RCC 7860 (cell line): ENCODE measurements around the gene HOXC13.

ENCODE experiments used
- DNase-seq: peaks from one replicate; pipeline ENCODE4 v3.0.0-alpha.2; 2015; ENCODE audit warnings: low spot score
- FAIRE-seq: peaks from 2 replicates; lab custom pipeline; 2012; peaks lifted over from hg19 to GRCh38; lab: Jason Lieb, UNC

Gene HOXC13

DNA sequence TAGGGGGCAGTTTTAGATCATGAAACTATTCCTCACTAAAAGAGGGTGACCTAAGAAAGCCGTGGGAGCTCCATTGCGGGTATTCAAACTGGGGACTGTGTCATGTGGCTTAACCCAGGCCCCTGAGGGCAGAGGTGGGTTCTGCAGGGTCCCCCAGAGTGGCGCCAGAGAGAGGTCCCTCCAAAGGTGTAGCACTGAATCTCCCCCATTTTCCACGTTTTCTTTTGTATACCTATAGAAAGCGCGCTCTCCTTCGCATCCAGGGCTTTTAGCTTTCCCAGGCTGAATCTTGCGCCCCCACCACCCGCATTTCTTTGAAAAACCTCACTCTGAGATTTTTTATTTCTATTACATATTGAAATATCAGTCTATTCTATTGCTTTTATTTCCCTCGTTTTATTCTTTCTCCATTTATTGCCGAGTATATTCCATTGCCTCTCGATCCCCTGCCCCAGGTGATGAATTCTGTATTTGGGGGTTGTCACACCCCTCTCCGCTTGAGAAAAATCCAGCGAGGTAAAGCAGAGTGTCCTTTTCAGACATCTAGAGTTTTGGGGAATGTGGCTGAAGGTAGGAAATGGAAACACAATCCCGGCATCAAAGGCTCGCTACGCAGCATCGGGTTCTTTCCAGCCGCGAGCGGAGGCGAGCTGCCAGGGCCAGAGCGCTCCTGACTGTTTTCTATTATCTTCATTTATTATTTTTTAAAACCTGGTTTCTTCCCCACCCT, 870 bp upstream of the HOXC13 start:
- FAIRE-seq (no peak), DNase-seq (no peak)

DNA sequence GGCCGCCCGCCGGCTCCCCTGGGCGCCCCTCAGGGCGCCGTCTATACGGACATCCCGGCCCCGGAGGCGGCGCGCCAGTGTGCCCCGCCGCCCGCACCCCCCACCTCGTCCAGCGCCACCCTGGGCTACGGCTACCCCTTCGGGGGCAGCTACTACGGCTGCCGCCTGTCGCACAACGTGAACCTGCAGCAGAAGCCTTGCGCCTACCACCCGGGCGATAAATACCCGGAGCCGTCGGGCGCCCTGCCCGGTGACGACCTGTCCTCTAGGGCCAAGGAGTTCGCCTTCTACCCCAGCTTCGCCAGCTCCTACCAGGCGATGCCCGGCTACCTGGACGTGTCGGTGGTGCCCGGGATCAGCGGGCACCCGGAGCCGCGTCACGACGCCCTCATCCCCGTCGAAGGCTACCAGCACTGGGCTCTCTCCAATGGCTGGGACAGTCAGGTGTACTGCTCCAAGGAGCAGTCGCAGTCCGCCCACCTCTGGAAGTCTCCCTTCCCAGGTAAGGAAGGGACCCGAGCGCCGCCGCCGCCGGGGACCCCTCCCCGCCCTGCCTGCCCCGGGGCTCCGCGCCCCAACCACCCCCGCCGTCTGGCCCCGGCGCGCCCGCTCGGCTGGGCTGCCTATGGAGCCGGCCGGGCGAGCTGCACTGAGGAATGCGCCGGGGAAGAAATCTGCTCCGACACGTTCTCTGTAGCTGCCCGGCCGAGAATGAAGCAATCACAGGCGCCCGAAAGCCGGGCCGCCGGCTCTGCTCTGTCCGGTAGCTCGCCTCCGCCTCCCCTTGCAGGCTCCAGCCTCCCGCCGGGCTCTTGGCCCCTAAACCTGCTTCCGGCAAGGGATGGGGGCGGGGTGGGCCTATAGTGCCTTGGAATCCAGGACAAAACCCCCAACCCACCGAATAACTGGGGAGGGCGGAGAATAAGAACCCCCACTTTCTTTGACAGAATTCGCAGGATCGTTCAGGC, 794 bp downstream of the HOXC13 start:
- DNase-seq, result no peak
- FAIRE-seq, result no peak

DNA sequence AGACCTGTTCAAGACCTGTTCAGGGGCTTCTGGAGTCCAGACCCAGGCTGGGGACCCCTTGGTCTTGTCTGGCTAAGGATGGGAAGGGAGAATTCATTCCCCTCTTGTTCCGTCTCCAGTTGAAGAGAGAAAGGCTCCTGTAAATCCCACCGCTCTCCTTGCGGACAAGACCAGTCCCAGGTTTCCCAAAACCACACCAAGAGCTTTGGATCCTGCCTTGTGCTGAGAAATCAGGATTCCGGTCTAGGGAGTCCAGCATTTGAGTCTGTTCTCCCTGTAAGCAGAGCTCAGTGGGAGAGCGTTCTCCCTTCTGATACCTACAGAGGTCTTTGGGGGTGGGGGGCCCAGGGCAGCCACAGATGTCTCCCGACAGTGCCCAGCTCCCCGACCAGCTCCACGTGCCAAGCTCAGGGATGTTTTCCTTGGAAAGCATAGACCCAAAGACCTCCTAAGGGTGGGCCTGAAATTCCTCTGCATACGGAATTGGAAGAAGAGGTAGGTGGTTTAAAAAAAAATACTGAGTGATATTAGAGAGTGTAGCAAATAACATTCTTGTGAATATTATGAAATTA, 1.9 kb downstream of the HOXC13 start:
- DNase-seq (no peak), FAIRE-seq (no peak)

DNA sequence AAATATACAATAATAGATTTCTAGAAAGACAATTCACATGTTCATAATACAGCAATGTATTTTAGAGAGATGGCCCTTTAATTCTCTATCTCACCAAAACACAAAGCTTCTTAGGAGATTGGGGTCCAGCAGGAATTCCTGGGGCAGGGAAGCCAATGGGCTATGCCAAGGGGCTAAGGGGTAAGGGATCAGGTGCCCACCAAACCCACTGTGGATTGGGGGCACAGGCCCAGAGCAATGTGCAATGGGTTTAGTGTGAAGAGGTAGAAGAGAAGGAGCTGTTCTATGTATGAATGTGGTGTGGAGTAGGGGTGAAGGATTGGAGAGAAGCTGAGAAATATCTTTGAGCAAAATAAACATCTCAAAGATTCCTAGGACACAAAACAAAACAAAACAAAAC, 2.6 kb downstream of the HOXC13 start:
- FAIRE-seq (no peak), DNase-seq (no peak)

DNA sequence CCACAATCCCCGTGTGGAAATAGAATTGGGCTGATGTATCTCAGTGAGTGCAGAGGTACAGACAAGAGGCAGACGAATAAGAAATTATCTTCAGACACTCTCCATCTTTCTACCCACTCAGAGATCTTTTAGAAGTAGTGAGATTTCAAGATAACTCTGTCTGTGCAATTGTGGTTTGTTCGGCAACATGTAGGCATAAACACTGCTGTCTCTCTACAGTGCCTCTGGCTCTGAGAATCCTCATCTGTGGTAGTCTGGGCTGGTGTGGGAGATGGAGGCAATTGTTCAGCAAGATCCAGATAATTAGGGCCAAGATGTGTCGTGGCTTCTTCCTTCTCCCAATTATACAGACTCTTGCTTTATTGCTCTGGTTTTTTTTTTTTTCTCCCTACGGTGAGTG, 3.1 kb downstream of the HOXC13 start:
- no peak for FAIRE-seq
- DNase-seq, result no peak

DNA sequence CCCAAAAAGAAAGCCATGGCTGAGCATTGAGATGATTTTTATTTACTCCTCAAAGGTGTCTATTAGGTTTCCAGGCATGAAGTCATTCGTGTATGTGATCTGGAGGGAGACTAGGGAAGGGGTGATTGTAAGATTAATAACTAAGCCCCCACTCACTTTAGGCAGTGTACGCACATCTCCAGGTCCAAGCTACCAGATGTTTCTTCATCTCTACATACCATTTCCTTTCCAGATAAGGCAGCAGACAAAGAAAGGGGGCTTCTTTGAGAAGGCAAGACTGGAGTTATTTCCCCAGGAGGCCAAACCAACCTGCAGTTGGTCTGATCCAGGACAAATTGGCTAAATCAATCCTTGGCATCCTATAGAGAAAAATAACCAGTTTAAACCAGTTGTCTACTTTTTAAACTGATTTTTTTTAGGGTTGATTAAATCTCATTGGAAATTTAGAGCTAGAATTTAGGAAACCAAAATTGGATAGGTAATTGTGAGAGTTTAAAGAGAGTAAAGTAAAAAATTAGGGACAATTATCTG, 3.9 kb downstream of the HOXC13 start:
- DNase-seq (no peak), FAIRE-seq (no peak)

DNA sequence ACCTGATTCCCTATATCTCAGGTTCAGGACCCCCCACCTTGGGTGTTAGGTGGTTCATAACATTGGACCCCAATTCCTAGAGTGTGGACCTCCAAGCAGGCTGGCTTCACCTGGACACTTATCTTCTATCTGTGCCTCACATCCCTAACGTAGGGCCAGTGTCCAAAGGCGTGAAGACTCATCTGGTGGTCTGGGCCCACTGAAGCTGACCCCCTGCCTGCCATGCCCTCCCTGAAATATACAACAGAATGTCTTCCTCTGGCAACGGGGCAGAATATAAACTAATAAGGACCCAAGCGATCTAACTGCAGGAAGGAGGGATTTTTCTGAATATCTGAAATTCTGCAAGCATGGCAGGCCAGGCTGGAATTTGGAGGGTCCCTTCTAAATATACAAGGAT, 5.6 kb downstream of the HOXC13 start:
- DNase-seq (no peak), FAIRE-seq (no peak)

DNA sequence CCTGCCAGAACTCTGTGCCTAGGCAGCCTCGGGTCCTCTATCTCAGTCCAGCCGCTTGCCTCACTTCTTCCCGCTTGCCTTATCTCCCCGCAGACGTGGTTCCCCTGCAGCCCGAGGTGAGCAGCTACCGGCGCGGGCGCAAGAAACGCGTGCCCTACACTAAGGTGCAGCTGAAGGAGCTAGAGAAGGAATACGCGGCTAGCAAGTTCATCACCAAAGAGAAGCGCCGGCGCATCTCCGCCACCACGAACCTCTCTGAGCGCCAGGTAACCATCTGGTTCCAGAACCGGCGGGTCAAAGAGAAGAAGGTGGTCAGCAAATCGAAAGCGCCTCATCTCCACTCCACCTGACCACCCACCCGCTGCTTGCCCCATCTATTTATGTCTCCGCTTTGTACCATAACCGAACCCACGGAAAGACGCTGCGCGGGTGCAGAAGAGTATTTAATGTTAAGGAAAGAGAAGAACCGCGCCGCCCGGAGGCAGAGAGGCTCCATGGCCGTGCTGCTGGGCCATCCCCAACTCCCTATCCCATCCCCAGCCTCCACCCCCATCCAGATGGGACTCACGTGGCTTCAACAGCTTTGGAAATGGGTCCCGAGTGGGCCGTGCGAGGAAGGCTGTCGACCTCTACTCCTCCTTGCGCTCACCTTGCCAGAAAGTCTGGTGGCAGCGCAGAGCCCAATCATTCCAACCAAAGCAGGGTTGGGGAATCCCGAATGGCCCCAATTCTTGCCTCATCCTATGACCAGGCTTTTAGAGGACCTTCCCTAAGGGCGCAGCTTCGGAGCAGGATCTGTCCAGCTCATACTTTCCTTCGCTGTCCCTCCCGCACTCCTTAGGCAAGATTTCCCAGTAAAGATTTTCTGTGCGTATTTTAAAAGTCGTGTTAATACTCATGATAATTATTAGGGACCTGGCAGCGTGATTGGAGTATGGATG, 6.5 kb downstream of the HOXC13 start:
- no peak for DNase-seq
- FAIRE-seq, result no peak

DNA sequence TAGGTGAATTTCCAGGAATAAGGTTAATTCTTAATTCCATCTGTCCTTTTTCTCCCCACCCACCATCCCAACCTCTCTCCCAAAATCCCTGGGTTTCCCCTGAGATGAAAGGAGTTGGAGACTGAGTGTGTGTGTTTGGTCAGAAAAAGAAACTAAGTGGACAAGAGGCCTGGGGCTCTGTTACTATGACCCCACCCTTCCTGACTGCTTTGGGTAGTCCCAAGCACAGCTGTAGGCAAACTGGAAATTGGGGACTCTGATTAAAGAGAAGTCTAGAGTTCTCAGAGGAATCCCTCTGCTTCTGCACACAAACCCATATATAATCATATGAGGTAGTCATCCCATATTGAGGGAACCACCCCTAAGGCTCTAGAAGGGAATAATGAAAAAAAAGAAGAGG, 9.1 kb downstream of the HOXC13 start:
- no peak for DNase-seq
- FAIRE-seq, result no peak

DNA sequence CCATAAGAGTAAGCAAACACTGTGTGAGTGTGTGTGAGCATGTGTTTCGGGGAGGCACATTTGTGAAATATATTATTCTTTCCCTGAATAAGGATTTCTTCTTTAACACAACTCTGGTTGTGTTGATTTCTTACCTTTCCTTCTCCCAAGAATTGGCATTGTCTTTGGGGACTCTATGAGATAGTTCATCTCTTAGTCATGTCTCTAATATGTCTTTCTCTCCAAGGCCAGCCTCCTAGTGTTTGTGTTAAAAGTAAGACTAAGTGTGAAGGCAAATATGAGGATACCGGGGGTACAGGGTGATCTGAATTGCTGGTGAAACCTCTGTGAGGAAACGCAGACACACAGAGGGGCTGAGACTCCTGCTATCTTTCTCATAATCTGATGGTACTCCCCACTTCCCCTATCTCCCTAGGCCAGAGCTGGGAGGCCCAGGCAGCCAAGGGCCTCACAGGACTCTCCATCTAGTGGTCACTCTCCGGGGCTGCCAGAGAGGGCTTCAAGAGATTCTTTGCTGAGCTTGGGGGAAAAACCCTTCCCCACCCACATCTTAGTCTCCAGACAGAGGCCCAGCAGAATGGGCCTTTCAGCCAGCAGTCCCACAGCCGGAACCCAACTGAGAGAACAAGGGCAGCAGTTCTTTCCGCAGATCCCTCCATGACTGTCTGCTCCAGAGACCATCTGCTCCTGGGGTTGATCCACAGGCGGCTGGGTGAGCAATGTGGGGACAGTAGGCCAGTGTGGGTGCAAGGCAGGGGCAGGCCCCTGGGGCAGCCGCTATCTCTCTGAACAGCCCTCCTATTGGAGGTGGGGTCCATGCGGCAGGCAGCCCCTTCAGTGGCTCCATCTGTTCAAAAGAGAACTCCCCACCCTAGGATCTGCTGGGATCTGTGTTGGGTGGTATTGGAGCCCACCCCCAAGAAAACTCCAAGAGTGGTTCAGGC, 10.3 kb downstream of the HOXC13 start:
- FAIRE-seq (no peak), DNase-seq (no peak)

DNA sequence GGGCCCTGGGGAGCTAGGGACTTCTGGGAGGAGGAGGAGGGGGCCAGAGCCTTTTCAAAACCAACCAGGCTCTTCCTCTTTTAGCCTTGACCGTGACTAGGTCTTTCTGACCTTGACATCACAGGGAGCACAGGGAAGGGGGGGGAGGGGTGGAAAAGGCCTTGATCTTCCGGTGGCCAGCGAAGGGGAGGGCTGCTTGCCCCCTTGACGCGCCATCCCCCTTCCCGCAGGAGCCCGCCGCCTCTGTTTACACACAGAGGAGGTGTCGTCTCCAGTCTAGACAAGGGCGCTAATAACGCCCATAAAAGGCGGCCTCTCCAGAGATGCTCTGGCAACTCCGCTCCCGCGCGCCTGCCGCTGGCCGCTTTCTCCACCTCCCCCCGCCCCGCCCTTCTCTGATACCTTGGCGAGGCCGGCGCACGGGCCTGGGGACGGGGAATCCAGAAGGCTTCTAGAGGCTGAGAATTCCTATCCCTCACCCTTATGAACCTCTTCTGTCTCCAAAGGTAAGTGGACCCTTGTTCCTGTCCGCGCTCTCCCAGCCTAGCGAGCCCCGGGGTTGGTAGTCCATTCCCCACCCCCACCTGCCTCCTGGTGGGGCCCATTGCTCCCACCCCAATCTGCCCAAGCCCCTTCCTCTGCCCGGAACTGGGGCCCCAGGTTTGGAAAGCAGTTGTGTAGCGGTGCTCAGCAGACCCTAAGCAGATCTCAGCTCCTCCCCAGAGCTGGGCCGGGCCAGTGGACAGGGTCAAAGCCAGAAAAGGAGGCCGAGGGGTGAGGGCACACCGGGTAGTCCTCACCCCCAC, 11.2 kb downstream of the HOXC13 start:
- no peak for FAIRE-seq
- DNase-seq, result no peak

DNA sequence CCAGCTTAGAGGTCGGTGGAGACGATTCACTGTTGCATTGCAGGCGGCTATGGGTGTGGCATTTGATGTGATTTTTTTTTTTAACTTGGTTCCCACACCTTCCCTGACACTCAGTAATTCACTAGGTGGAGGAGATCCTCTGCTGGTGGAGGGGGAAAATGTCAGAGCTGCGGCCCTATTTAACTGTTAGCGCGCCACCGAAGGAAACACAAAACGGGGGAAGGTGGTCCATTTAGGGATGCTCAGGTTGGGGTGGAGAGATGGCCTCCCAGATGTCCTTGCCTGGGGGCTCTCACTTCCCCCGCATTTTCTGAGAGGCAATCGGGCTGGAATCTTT, 11.8 kb downstream of the HOXC13 start:
- DNase-seq (no peak), FAIRE-seq (no peak)

DNA sequence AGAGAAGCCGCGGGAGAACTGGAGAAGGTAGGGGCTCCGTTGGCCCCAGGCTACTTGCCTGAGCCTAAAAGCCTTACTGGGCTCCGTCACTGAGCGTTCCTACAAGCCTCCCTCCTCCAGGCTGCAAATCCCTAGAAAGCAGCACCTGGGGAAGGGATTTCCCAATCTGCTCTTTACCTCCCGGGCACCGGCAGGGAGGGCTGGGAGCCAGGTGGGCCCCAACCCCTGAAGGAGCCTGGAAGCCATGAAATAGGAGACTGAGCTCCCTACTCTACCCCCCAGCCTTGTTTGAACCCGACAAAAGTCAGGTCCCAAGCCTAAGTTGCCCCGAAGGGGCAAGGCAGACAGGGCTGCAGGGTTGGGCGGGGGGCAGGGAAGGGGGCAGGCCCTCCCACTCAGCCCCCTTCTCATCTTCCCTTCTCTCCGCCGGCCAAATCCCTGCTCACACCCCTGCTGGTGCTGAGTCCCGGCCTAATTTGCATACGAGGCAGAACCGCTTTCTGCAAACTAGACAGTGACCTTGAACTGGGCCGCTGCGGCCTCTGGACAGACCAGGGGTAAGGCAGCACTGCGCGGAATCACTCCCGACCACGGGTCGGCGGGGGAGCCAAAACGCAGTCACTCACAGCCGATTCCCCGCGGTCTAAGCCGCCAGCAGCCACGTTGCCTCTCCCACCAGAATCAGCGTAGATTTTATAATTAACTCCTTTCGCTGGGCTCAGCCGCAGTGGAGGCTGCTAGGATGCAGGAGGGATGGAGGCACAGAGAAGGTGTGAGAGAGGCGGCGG, 12.4 kb downstream of the HOXC13 start:
- no peak for FAIRE-seq
- DNase-seq, result no peak

DNA sequence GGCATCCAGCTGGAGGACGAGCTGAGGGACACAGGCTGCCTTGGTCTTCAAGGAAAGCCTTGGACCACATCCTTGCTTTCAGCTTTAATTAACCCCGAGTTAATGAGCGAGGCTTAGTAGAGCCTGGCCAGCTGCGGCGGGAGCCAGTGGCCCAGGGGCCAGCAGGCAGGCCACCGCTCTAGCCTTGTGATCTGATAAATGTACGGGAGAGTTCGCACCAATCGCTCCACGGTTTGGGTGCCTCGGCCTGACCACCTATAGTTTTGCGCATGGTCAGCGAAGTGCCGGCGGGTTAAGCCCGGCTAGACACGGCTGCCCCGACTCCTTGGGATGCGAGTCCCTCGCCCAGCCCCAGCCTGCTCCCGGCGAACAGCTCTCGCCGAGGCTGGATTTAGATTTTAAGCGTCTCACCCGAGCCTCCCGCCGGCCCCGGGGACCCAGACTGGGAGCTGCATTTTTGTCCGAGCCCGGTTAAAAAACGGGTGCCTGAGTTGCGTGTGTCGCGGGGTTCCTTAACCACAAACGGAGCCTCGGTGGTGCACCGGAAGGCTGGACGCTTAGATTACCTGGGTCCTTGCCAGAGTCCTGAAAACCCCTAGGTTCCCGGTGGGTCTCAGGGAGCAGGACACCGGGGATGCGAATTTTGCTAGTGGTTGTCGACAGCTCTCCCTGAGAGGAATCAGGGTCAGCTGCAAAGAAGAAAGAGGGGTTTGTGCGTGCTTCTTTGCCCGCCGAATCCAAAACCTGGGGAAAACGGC, 13.1 kb downstream of the HOXC13 start:
- DNase-seq (no peak), FAIRE-seq (no peak)

DNA sequence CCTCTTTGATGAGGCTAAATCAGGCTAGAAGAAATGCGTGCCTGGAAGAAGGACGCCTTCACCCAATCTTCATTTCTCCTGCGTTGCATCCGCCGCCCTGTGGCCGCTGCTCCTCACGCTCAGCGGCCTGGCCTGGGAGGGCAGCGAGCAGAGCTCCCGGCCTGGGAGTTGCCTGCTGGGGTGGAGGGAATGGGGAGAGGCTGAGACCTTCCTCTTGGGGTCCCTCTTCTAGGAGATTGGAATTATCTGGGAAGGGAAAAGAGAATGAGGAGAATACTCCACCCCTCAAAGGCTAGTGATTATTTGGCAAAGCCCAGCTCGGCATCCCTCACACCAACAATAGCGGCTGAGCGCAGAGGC, 13.7 kb downstream of the HOXC13 start:
- no peak for FAIRE-seq

DNA sequence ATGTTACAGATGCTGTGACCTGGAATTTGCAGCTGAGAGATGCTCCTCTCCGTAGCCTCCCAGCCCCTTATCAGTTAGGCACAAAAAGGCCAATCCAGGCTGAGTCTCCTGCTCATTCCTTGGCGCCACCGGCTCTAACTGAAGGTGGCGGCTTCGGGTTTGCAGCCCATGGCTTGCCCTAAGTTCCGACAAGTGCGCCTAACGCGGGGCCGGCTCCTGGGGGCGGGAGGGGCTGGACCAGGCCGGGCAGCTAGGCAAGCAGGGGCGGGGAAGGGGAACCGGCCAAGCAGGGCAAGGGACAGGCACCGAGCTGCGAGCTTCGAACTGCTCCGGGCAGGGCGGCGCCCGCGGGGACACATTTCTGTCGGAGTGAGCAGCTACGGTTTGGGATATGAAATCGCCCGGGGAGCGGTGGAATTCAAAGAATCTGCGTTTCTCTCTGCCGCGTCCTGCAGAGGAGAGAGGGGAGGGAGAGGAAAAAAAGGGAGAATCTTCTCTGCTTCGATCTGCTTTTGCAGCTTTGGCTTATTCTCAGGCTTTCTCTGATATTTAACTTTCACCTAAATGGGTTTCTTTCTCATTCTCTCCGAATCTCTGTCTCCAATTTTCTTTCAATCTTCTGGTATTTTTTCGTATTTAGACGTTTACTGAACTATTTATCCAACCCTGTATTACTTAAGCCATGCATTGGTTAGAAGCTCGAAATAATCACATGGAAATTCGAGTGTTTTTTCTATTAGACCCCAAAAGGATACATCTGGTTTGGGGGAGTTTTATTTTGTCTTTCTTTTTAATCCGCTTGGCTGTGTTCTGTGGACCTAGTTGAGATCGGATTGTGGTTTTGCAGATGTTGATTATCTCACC, 14.5 kb downstream of the HOXC13 start:
- DNase-seq (no peak), FAIRE-seq (no peak)

More for the DNA sequence above, 13.7 kb downstream of the HOXC13 start:
- no peak for DNase-seq
